Measurements from ENCODE around the gene STK32A. TPM values are rescaled to one million over a fixed set of nuclear protein-coding genes. Genes with fewer than 3 reads are reported as not detected.
A peak's percentile ranks its signal among the peaks of the same experiment; 100 is the strongest.

Gene STK32A
- total RNA-seq = not detected

DNA sequence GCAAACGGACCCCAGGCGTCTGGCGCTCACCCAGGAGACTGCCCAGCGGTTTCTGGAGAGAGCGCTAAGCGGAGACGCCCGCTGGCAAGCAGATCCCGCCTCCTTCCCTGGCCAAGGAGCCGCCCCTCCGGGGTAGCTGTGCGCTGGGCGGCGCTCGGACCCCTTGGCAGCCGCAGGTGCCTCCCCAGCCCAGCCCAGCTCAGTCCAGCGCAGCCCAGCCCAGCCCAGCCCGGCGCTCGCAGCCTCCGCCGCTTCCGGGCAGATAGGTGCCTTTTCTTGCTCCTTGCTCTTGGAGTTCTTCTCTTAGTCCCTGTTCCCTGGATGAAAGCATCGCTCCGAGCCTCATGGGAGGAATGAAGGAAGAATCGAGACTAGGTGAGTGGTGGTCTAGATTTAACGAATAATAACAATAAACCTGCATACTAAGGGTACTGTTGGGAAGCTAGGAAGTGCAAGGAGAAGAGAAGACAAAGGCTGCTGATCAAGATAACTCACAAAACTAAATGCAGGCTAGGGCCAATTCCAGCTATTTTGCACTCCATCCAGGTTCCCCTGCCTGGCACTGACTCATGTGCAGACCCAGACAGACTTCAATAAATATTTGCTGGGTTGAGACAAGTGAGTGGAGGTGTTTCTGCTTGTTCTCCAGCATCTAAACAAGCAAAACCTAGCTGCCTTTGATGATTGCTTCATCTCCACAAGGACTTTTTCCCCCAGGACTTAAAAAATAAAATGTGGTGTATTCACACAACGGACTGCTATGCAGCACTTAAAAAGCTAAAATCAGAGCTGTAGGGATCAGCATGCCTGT lies at the start of gene STK32A:
Gene STK32A, plus strand, starts transcription at position 202 of the 811 bp plus-strand sequence. CDS start 4,609 bp downstream, outside the sequence.
- Mint-ChIP-seq H3K36me3 (no peaks in the 10 kb centered on the region), H3K27me3 (peaks cover 52 to 59% of the 10 kb centered on the region in 2 donors), H3K4me1 (ENCODE audit: low read depth in 2 of 2) (peaks cover 5 to 6% of the 10 kb centered on the region in 2 donors), H3K9me3 (no peaks in the 10 kb centered on the region), H3K4me3 (peak within 1 kb of the TSS; percentile 29), H3K27ac (no peak within 1 kb of the TSS)
- peak in 1 of 2 donors; percentile 34 for ATAC-seq
- no peak for DNase-seq (ENCODE audit: low spot score)

DNA sequence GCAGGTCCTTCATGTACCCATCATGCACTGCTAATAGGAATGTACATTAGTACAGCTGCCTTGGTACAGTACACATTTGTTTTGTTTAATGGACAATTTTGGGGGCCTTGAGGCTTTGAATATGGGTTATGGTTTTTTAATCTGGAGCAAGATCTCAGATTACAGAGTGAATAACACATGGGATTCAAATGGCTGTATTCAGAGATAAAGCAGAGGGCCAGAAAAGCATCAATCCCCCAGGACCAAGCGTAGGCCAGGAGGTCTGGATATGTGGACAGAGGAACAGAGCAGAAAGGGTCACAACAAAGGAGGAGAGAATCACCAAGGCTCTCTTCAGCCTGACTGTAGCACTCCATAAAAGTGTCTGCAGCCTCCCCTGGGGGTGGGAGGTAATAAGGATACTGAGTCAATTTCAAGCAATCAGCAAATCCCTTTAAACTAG lies 47.7 kb upstream of the STK32A start:
- H3K36me3 Mint-ChIP-seq = no peaks in the 10 kb centered on the region
- no peak overlapping the region for H3K27ac Mint-ChIP-seq
- no peak for ATAC-seq
- no peak overlapping the region for H3K4me3 Mint-ChIP-seq
- H3K27me3 Mint-ChIP-seq = peaks cover 4 to 14% of the 10 kb centered on the region in 2 donors
- DNase-seq (ENCODE audit: low spot score) = no peak
- H3K9me3 Mint-ChIP-seq = no peaks in the 10 kb centered on the region
- peaks cover 4 to 7% of the 10 kb centered on the region in 2 donors for H3K4me1 Mint-ChIP-seq (ENCODE audit: low read depth in 2 of 2)

DNA sequence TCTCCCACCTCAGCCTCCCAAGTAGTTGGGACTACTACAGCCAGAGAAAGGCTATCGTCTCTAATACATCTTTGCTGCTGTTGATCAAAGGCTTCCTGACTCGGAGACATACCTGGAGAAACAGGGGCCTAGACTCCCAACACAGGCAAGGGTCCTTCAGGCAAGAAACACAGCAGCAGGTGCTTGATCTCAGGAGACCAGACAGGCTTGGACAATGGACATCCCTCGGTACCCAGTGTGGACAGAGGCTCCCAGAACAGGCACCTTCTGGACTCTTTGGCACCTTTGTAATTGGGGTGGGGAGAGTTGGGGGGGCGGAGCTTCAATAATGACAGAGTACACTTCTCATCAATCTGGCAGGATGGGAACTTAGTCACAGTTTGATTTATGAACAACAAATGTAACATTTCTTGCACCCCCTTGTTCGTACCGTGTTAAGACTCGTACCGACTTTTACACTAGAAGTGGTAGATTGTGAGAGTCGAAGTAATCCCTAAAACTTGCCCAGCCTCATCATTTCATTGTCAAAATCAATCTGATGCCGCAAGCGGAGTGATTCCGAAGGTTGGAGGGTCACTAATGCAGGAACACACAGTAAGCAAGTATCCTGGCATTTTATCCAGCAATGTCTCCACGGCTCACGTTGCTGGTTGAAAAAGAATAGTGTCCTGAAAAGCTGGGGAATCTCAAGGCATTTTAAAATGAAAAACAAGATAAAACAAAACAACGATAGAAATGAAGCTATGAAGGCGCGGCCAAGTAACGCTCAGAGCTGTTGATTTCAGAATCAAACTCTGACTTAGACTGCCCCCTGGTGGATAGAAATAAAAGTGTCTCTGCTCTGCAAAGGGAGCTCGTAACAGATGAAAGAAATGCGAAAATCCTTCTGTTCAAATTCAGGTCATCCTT lies 46.4 kb upstream of the STK32A start:
- Mint-ChIP-seq H3K36me3 (no peaks in the 10 kb centered on the region), H3K27me3 (peaks cover 8 to 14% of the 10 kb centered on the region in 2 donors), H3K4me3 (peak overlapping the region; percentile 10), H3K9me3 (no peaks in the 10 kb centered on the region), H3K4me1 (ENCODE audit: low read depth in 2 of 2) (peaks cover 4 to 7% of the 10 kb centered on the region in 2 donors), H3K27ac (no peak overlapping the region)
- DNase-seq (ENCODE audit: low spot score) (peak; percentile 65), ATAC-seq (peak in 1 of 2 donors; percentile 73)

DNA sequence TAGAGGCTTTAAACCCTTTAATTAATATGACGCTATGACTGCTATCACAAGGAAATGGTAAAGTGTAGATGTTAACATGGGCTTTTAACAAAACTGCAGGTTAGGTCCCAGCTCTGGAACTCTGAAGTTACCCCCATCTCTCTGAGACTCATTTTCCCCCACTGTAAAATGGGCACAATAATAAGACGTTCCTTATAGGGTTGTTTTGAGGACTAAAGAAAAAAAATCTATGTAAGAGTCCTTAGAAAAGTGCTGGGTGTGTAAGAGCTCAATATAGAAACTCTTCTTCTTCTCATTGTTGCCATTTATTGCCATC lies 45.8 kb upstream of the STK32A start:
- Mint-ChIP-seq H3K4me1 (ENCODE audit: low read depth in 2 of 2) (peaks cover 4 to 7% of the 10 kb centered on the region in 2 donors), H3K36me3 (no peaks in the 10 kb centered on the region), H3K4me3 (no peak overlapping the region), H3K27ac (no peak overlapping the region), H3K27me3 (peaks cover 8 to 16% of the 10 kb centered on the region in 2 donors), H3K9me3 (no peaks in the 10 kb centered on the region)
- no peak for DNase-seq (ENCODE audit: low spot score)
- ATAC-seq = no peak

DNA sequence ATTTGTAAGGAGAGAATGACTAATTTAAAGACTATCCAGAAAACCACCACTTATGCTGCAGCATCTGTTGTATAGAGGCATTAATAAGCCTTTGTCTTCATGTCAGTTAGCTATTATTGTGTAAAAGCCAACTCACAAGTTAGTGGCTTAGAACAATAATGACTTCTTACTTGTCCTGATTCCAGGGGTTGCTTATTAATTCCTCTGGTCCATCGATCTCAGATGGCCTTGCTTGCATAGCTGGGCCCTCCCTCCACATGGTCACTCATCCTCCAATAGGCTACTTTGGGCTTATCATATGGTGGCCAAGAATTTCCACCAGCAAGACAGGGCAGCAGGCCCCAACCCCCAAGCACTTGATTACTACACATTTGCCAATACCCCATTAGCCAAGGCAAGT lies 44.5 kb upstream of the STK32A start:
- Mint-ChIP-seq H3K27me3 (peaks cover 8 to 23% of the 10 kb centered on the region in 2 donors), H3K27ac (no peak overlapping the region), H3K36me3 (no peaks in the 10 kb centered on the region), H3K9me3 (no peaks in the 10 kb centered on the region), H3K4me3 (no peak overlapping the region), H3K4me1 (ENCODE audit: low read depth in 2 of 2) (peaks cover 4 to 7% of the 10 kb centered on the region in 2 donors)
- no peak for DNase-seq (ENCODE audit: low spot score)
- ATAC-seq = no peak

DNA sequence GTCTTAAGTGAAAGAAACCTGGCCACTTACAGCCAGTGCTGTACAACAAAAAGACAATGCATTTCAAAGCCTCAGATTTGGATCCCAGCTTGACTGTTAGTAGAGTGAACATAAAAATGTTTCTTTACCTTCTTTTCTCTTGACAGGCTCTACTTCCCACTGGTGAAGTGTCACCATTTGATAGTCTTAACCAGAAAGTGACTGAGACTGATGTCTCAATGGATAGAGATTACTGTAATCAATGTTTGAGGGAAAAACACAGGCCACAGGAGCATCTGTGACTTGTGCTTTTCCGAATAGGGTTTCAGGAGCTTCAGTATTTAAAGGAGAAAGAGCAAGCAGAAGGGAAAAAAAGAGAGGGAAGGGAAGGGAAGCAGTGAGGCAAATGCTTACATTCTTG lies 41.7 kb upstream of the STK32A start:
- Mint-ChIP-seq H3K4me3 (no peak overlapping the region), H3K27ac (no peak overlapping the region), H3K4me1 (ENCODE audit: low read depth in 2 of 2) (peaks cover 4 to 7% of the 10 kb centered on the region in 2 donors), H3K9me3 (no peaks in the 10 kb centered on the region), H3K27me3 (peaks cover 13 to 34% of the 10 kb centered on the region in 2 donors), H3K36me3 (no peaks in the 10 kb centered on the region)
- DNase-seq (ENCODE audit: low spot score) (no peak), ATAC-seq (no peak)

DNA sequence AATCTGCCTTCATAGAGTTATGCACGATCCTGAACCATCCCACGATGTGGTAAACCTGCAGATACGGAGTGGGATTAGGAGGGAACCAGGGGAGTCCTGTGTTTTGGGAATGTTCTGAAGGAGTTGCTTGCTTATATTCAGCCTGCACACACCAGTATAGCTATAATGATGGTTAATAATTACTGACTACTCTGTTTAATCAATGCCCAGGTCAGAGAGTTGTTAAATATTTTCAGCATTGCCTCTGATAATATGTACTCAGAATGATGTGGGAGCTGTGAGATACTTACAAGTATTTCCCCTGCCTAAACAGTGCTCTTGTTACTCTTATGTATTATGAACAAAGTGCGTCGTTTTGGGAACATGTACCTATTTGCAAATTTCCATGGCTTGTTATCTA lies 34.8 kb upstream of the STK32A start:
- DNase-seq (ENCODE audit: low spot score) = no peak
- Mint-ChIP-seq H3K4me3 (no peak overlapping the region), H3K4me1 (ENCODE audit: low read depth in 2 of 2) (no peaks in the 10 kb centered on the region), H3K9me3 (peaks cover 4% of the 10 kb centered on the region), H3K27me3 (peaks cover 24 to 39% of the 10 kb centered on the region in 2 donors), H3K36me3 (no peaks in the 10 kb centered on the region), H3K27ac (no peak overlapping the region)
- ATAC-seq = no peak

DNA sequence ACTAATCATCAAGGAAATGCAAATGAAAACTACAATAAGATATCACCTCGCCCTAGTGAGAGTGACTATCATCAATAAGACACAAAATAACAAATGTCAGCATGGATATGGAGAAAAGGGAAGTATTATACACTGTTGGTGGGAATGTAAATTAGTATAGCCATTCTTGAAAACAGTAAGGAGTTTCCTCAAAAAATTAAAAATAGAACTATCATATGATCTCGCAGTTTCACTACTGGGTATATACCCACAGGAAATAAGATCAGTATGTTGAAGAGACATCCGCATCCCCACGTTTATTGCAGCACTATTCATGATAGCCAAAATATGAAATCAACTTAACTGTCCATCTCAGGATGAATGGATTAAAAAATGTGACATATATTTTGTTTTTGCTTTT lies 31.6 kb upstream of the STK32A start:
- Mint-ChIP-seq H3K27ac (no peak overlapping the region), H3K4me3 (no peak overlapping the region), H3K4me1 (ENCODE audit: low read depth in 2 of 2) (no peaks in the 10 kb centered on the region), H3K36me3 (no peaks in the 10 kb centered on the region), H3K27me3 (peaks cover 23 to 31% of the 10 kb centered on the region in 2 donors), H3K9me3 (peaks cover 4% of the 10 kb centered on the region)
- DNase-seq (ENCODE audit: low spot score) (no peak), ATAC-seq (no peak)

DNA sequence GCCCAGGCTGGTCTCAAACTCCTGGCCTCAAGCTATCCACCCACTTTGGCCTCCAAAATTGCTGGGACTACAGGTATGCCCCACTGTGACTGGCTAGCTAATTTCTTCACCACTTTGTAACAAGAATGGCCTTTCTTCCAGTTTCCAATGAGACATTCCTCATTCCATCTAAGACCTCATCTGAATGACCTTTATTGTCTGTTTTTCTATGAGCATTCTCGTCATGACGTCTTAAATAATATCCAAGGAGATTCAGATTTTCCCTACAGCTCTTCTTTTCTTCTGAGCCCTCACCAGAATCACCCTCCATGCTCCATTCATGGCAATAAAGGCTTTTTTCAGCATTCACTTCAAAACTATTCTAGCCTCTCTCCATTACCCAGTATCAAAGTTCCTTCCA lies 30.2 kb upstream of the STK32A start:
- no peak for DNase-seq (ENCODE audit: low spot score)
- no peak for ATAC-seq
- Mint-ChIP-seq H3K27ac (no peak overlapping the region), H3K27me3 (peaks cover 23 to 31% of the 10 kb centered on the region in 2 donors), H3K9me3 (peaks cover 4% of the 10 kb centered on the region), H3K36me3 (no peaks in the 10 kb centered on the region), H3K4me3 (no peak overlapping the region), H3K4me1 (ENCODE audit: low read depth in 2 of 2) (no peaks in the 10 kb centered on the region)

DNA sequence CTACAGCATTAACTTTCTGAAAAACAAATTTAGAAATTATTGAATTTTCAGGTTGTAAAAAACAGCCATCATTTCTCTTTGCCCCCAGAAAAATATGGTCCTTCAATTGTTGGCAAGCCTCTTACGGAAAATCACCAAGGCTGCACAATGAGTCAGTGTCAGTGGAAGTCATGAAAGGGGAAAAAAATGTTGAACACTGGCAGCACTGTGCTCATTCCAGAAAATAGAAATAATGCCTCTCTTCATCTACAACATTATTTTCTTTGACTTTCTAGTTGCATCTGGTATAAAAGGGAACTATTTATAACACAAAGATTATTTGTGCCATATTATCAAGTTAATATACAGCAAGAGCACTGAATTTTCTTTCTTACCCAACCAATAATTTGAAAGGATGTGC lies 26.7 kb upstream of the STK32A start:
- ATAC-seq (no peak), DNase-seq (ENCODE audit: low spot score) (no peak)
- H3K27me3 Mint-ChIP-seq = peaks cover 11 to 23% of the 10 kb centered on the region in 2 donors
- no peak overlapping the region for H3K4me3 Mint-ChIP-seq
- H3K9me3 Mint-ChIP-seq = peaks cover 4% of the 10 kb centered on the region
- H3K27ac Mint-ChIP-seq = no peak overlapping the region
- H3K36me3 Mint-ChIP-seq = no peaks in the 10 kb centered on the region
- no peaks in the 10 kb centered on the region for H3K4me1 Mint-ChIP-seq (ENCODE audit: low read depth in 2 of 2)

DNA sequence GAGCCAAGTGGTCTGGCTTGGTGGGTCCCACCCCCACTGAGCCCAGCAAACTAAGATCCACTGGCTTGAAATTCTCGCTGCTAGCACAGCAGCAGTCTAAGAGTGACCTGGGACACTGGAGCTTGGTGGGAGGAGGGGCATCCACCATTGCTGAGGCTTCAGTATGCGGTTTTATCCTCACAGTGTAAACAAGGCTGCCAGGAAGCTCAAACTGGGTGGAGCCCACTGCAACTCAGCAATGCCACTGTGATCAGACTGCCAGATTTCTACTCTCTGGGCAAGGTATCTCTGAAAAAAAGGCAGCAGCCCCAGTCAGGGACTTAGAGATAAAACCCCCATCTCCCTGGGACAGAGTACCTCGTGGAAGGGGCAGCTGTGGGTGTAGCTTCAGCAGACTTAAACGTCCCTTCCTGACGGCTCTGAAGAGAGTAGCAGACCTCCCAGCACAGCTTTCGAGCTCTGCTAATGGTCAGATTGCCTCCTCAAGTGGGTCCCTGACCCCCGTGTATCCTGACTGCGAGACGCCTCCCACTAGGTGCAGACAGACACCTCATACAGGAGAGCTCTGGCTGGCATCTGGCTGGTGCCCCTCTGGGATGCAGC lies 18.2 kb upstream of the STK32A start:
- no peaks in the 10 kb centered on the region for H3K4me1 Mint-ChIP-seq (ENCODE audit: low read depth in 2 of 2)
- H3K4me3 Mint-ChIP-seq = no peak overlapping the region
- H3K36me3 Mint-ChIP-seq = peaks cover 15% of the 10 kb centered on the region
- H3K9me3 Mint-ChIP-seq = peaks cover 3% of the 10 kb centered on the region
- DNase-seq (ENCODE audit: low spot score) (no peak), ATAC-seq (no peak)
- peaks cover 12 to 19% of the 10 kb centered on the region in 2 donors for H3K27me3 Mint-ChIP-seq
- no peak overlapping the region for H3K27ac Mint-ChIP-seq

DNA sequence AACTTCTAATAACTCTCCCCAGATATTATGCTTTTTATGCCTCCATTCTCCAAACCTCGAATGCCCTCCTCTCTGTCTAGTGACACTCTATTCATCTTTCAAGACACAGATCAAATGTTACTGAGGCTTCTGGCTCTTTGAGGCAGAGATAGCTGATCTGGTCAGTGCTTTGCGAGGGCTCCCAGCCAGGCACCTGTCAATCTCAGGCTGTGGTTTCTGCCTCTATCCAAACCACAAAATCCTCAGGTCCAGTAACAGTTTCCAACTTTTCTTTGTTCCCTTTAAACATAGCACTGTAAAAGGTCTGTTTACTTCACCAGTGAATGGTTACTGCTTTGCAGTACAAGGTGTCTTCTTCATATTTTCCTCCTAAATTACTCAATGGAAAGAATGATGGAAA lies 11.5 kb upstream of the STK32A start:
- Mint-ChIP-seq H3K27me3 (peaks cover 13 to 16% of the 10 kb centered on the region in 2 donors), H3K9me3 (peaks cover 3% of the 10 kb centered on the region), H3K4me1 (ENCODE audit: low read depth in 2 of 2) (no peaks in the 10 kb centered on the region), H3K36me3 (peaks cover 8% of the 10 kb centered on the region), H3K4me3 (no peak overlapping the region), H3K27ac (no peak overlapping the region)
- ATAC-seq (no peak), DNase-seq (ENCODE audit: low spot score) (no peak)

DNA sequence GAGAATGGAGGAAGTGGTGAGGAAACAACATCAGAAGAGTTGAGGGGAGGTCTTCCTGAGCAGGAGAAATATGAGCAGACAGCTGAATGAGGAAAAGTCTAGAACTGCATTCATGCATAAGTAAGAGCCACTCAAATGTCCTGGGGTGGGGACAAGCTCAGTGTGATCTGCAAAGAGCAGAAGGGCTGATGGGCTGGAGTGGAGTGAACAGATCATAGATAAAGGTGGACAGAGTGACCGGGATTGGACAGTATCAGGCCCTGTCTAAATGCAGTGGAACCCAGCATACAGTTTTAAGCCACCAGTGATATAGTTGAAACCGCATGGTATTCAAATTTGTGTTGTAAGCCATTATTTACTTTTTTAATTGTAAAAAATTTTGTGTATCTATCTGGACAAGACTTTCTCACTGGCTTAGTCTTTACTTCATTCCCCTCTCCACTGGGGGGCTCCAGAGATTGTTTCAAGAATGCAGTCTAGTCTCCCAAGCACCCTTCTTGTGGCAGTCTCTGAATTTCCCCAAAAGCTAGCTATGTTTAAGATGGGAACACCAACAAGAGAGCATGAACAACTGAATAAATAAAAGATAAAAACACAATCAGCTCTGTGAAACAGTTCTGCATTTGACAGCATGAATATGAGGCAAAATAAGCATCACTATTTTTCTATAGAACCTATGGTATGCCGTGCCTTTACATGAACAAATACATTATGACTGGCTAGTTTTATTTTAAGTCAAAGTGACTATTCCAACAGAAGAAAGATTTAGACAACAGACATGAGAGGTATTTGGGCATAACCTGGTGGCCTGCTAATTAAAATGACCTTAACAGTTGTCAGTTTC lies 10.7 kb upstream of the STK32A start:
- ATAC-seq (no peak), DNase-seq (ENCODE audit: low spot score) (no peak)
- H3K27ac Mint-ChIP-seq = no peak overlapping the region
- peaks cover under 1% of the 10 kb centered on the region for H3K9me3 Mint-ChIP-seq
- peaks cover 1% of the 10 kb centered on the region for H3K36me3 Mint-ChIP-seq
- H3K4me3 Mint-ChIP-seq = no peak overlapping the region
- H3K4me1 Mint-ChIP-seq (ENCODE audit: low read depth in 2 of 2) = no peaks in the 10 kb centered on the region
- peaks cover 7 to 9% of the 10 kb centered on the region in 2 donors for H3K27me3 Mint-ChIP-seq

All from natural killer cell treated with Interleukin-12 subunit alpha and Interleukin-12 subunit beta and Interleukin-15 and Interleukin-18, amount 100 ng/mL, for 72 hours (primary cell).